Pancreas (tissue), 10 donors: Measurements from ENCODE around the gene RND2. TPM values are rescaled to one million over a fixed set of nuclear protein-coding genes. Genes with fewer than 3 reads are reported as not detected.

Experiments
- ATAC-seq, 4 donors: fragments of 200-7000 bp; cut with Tn5 transposase; one replicate each; pipeline versions ENCODE4 v1.8.0 to v1.9.1; 2020; ENCODE audit warnings: mild to moderate bottlenecking in 4 of 4, moderate library complexity in 4 of 4
- DNase-seq, 6 donors: peaks; one replicate each; pipeline ENCODE4 v3.0.0-alpha.2; 2020
- FAIRE-seq: peaks from 2 replicates; lab custom pipeline; 2012; peaks lifted over from hg19 to GRCh38; lab: Jason Lieb, UNC
- H3K27ac ChIP-seq, 4 donors: fragments of 200-600 bp; sonication (generic); 1 replicate in 3 of 4; 2 replicates in 1 of 4; pipeline versions ENCODE4 v1.5.0 to v1.8.0; 2020
- H3K27me3 ChIP-seq, 4 donors: fragments of 200-600 bp; one replicate each; pipeline ENCODE4 v1.8.0; 2021
- H3K36me3 ChIP-seq, 3 donors: fragments of 200-600 bp; sonication (generic) in 1 of 3; one replicate each; pipeline versions ENCODE4 v1.5.0 to v1.8.0; 2020 to 2021
- H3K4me1 ChIP-seq, 3 donors: fragments of 200-600 bp; one replicate each; pipeline ENCODE4 v1.8.0; 2021
- H3K4me3 ChIP-seq, 4 donors: fragments of 200-600 bp; sonication (generic) in 2 of 4; one replicate each; pipeline versions ENCODE4 v1.5.0 to v1.8.0; 2020 to 2021
- H3K9me3 ChIP-seq, 4 donors: fragments of 200-600 bp; one replicate each; pipeline ENCODE4 v1.8.0; 2021
- CTCF ChIP-seq, 4 donors: fragments of 200-600 bp; sonication (generic) in 3 of 4; IDR thresholded peaks; one replicate each; pipeline versions ENCODE4 v1.5.0 to v1.8.0; 2021; ENCODE audit warnings: antibody characterized with exemption in 4 of 4
- WGBS, 2 donors: extraction: QIAGEN DNeasy Blood & Tissue Kit; methylation state at CpG; one replicate each; pipeline ENCODE4 v1.1.7; 2013; 5-methylcytosine and 5-hydroxymethylcytosine counted together
- intact Hi-C, 3 donors: fragments of 100-400 bp; cut with DNase I; formaldehyde crosslinking; loops; one replicate each; pipeline versions ENCODE4 v1.11.1 to v1.14.2; 2022
- polyA plus RNA-seq, 2 donors: library from polyadenylated mRNA; stranded (reverse); fragments of 200-250 nt; gene quantifications; one replicate each; pipeline ENCODE4 v1.2.3, GENCODE V29; 2013
- total RNA-seq, 6 donors: library from RNA; stranded (reverse); fragmentation: NEBNext Ultra II Directional in 4 of 6; extraction: Animal tissue kit (Norgen Biotek cat#: 25700) in 4 of 6; gene quantifications; one replicate each; pipeline versions ENCODE4 v1.2.1 to v1.2.4, GENCODE V29; 2021 to 2023
- donor health status: healthy with polysubstance abuse.
- donor health status: DM: no; HTN: no; CAD: no; lungs with moderate emphysema.
- donor health status: DM: no; HTN: no; CAD: no.
- donor health status: control.
- donor health status: control.
- donor health status: Bipolar disorder and iron deficiency.
- donor health status: DM: yes; HTN: yes; CAD: no.
- donor health status: DM: no; HTN: no; CAD: no.
- donor health status: DM: no; HTN: no; CAD: no.
- donor health status: DM: yes; HTN: yes; CAD: no.

RND2 gene
- total and polyA plus RNA-seq, 8 donors = 0.22 to 1.1 (median 0.57) TPM

- 9 to 14% methylated on average over 27 to 35 of the region's 40 CpGs for WGBS, 2 donors
- TF ChIP-seq CTCF (IDR thresholded peaks at IDR 0.05) = no peak
- peaks cover 5 to 12% (median 7%) of the 10 kb centered on the region in 3 donors for H3K4me1 ChIP-seq
Measured at GRCh38 chr17:43020789-43021740, 4.0 kb upstream of the RND2 start.

GRCh38 chr17:43021741-43022512 lies 3.1 kb upstream of the RND2 start, which contains the start of gene VAT1:
Gene VAT1, minus strand, starts transcription at chr17:43022385. Its CDS starts 63 bp downstream, at chr17:43022322.
- Histone ChIP-seq H3K9me3 (no peaks in the 10 kb centered on the region), H3K27me3 (no peaks in the 10 kb centered on the region), H3K4me1 (peaks cover 5 to 12% (median 7%) of the 10 kb centered on the region in 3 donors), H3K27ac (peak within 1 kb of the TSS; percentile 52 to 85 (median 64)), H3K36me3 (no peaks in the 10 kb centered on the region), H3K4me3 (peak within 1 kb of the TSS; percentile 53 to 93 (median 84))
- WGBS, 2 donors = 0 to 1% methylated on average over 66 to 80 of the region's 80 CpGs
- DNase-seq (peak; percentile 75 to 92 (median 82)), ATAC-seq (peak; percentile 77 to 87 (median 79)), FAIRE-seq (no peak)
- no peak for TF ChIP-seq CTCF (IDR thresholded peaks at IDR 0.05)
- intact Hi-C loops = no loop called here

More at GRCh38 chr17:43020789-43021740, 4.0 kb upstream of the RND2 start:
- Histone ChIP-seq H3K4me3 (peak overlapping the region; percentile 53 to 93 (median 84)), H3K36me3 (no peaks in the 10 kb centered on the region), H3K9me3 (no peaks in the 10 kb centered on the region), H3K27ac (peak overlapping the region; percentile 52 to 85 (median 64)), H3K27me3 (no peaks in the 10 kb centered on the region)
- DNase-seq (peak; percentile 48 to 82 (median 70)), ATAC-seq (peak; percentile 23 to 28 (median 26)), FAIRE-seq (no peak)
- intact Hi-C loops = no loop called here

GRCh38 chr17:43025290-43025657 lies 243 bp downstream of the RND2 start:
- Histone ChIP-seq H3K27me3 (no peaks in the 10 kb centered on the region), H3K4me1 (peaks cover 5 to 8% (median 7%) of the 10 kb centered on the region in 3 donors), H3K4me3 (peak overlapping the region in 2 of 4 donors; percentile 46 to 50), H3K9me3 (no peaks in the 10 kb centered on the region), H3K27ac (no peak overlapping the region), H3K36me3 (no peaks in the 10 kb centered on the region)
- WGBS, 2 donors = 6 to 8% methylated on average over 21 to 27 of the region's 27 CpGs
- intact Hi-C loops = no loop called here
- TF ChIP-seq CTCF (IDR thresholded peaks at IDR 0.05) = no peak
- ATAC-seq (no peak), DNase-seq (peak in 1 of 6 donors; percentile 81), FAIRE-seq (no peak)

GRCh38 chr17:43025766-43026537 lies 921 bp downstream of the RND2 start:
- TF ChIP-seq CTCF (IDR thresholded peaks at IDR 0.05) = no peak
- H3K4me1 ChIP-seq = peaks cover 5 to 8% (median 7%) of the 10 kb centered on the region in 3 donors
- DNase-seq (no peak), ATAC-seq (no peak), FAIRE-seq (no peak)
- H3K27ac ChIP-seq = no peak overlapping the region
- intact Hi-C loops = no loop called here
- H3K4me3 ChIP-seq = no peak overlapping the region
- no peaks in the 10 kb centered on the region for H3K9me3 ChIP-seq
- WGBS, 2 donors = 53 to 59% methylated on average over 15 to 16 of the region's 16 CpGs
- no peaks in the 10 kb centered on the region for H3K36me3 ChIP-seq
- no peaks in the 10 kb centered on the region for H3K27me3 ChIP-seq
